H1 (cell line): ENCODE measurements around the gene CEACAM20. TPM values are rescaled to one million over a fixed set of nuclear protein-coding genes. Genes with fewer than 3 reads are reported as not detected.

Source experiments
- CTCF ChIA-PET: fragments of 300-600 bp; sonication (Branson Sonifier 250); formaldehyde crosslinking; loops from one replicate; lab custom pipeline; 2021; ENCODE audit not compliant: partially characterized antibody; lab: Charles Lee
- POLR2A ChIA-PET: fragments of 300-600 bp; sonication (Branson Sonifier 250); formaldehyde crosslinking; loops from one replicate; lab custom pipeline; 2021; ENCODE audit warnings: inconsistent platforms; ENCODE audit not compliant: partially characterized antibody; lab: Charles Lee
- DNase-seq, 2 experiments: peaks; one replicate each; pipeline versions ENCODE4 v3.0.0 to v3.0.0-alpha.2; 2010 to 2022; ENCODE audit warnings: low spot score in 2 of 2, low read depth in 1 of 2, mixed read lengths in 1 of 2
- FAIRE-seq: peaks from 2 replicates; lab custom pipeline; 2011; peaks lifted over from hg19 to GRCh38; lab: Jason Lieb, UNC
- H2AFZ ChIP-seq: 2 replicates; pipeline ENCODE4 v1.8.1; 2012; ENCODE audit warnings: low read length, inconsistent platforms
- H2AK5ac ChIP-seq: 2 replicates; pipeline ENCODE4 v1.6.1; 2013; ENCODE audit warnings: low read depth, low read length
- H2BK120ac ChIP-seq: replicated peaks from 2 replicates; pipeline ENCODE3; 2013; ENCODE audit warnings: low read depth, low read length, inconsistent platforms
- H2BK12ac ChIP-seq: 2 replicates; pipeline ENCODE4 v1.6.1; 2013; ENCODE audit warnings: low read depth, low read length
- H2BK15ac ChIP-seq: 2 replicates; pipeline ENCODE4 v1.6.1; 2013; ENCODE audit warnings: low read length
- H2BK20ac ChIP-seq: 2 replicates; pipeline ENCODE4 v1.6.1; 2013; ENCODE audit warnings: low read length
- H2BK5ac ChIP-seq: 2 replicates; pipeline ENCODE4 v1.6.1; 2013; ENCODE audit warnings: low read depth, low read length
- H3K14ac ChIP-seq: 2 replicates; pipeline ENCODE4 v1.6.1; 2013; ENCODE audit warnings: inconsistent platforms; ENCODE audit not compliant: insufficient read length
- H3K18ac ChIP-seq: 2 replicates; pipeline ENCODE4 v1.6.1; 2013; ENCODE audit warnings: low read length; ENCODE audit errors: extremely low read depth
- H3K23ac ChIP-seq: 2 replicates; pipeline ENCODE4 v1.6.1; 2013; ENCODE audit warnings: inconsistent platforms; ENCODE audit not compliant: insufficient read length
- H3K23me2 ChIP-seq: 2 replicates; pipeline ENCODE4 v1.6.1; 2013; ENCODE audit warnings: low read depth, low read length
- H3K27ac ChIP-seq: 2 replicates; pipeline ENCODE4 v1.6.1; 2011; ENCODE audit warnings: low read depth, low read length, inconsistent platforms
- H3K27me3 ChIP-seq, 4 experiments: replicated peaks in 1 of 4; 1 replicate in 1 of 4; 2 replicates in 3 of 4; pipeline versions ENCODE4 v1.6.1 to v1.8.1; 2011 to 2013; ENCODE audit warnings: low read length in 3 of 4, mild to moderate bottlenecking in 3 of 4, inconsistent platforms in 2 of 4, mixed read lengths in 2 of 4, moderate library complexity in 1 of 4; ENCODE audit not compliant: control insufficient read depth in 3 of 4, insufficient read depth in 3 of 4; ENCODE audit errors: extremely low read depth in 1 of 4
- H3K36me3 ChIP-seq, 4 experiments: 2 replicates each; pipeline versions ENCODE4 v1.6.1 to v1.8.1; 2011 to 2013; ENCODE audit warnings: mild to moderate bottlenecking in 4 of 4, low read length in 3 of 4, moderate library complexity in 2 of 4, control low read depth in 1 of 4, inconsistent platforms in 1 of 4; ENCODE audit not compliant: insufficient read depth in 4 of 4, control insufficient read depth in 2 of 4
- H3K4ac ChIP-seq: replicated peaks from 2 replicates; pipeline ENCODE3; 2013; ENCODE audit warnings: low read length, low read depth, mixed read lengths, inconsistent platforms; ENCODE audit not compliant: insufficient read length
- H3K4me1 ChIP-seq, 4 experiments: replicated peaks in 1 of 4; 1 replicate in 1 of 4; 2 replicates in 3 of 4; pipeline versions ENCODE4 v1.6.1 to v1.8.1; 2011 to 2013; ENCODE audit warnings: low read length in 3 of 4, inconsistent platforms in 2 of 4, mixed read lengths in 1 of 4; ENCODE audit not compliant: insufficient read depth in 4 of 4, control insufficient read depth in 3 of 4
- H3K4me2 ChIP-seq, 2 experiments: 2 replicates each; pipeline versions ENCODE4 v1.6.1 to v1.8.1; 2011 to 2013; ENCODE audit warnings: low read depth in 2 of 2, low read length in 2 of 2, control low read depth in 1 of 2, inconsistent platforms in 1 of 2, mild to moderate bottlenecking in 1 of 2; ENCODE audit not compliant: insufficient read depth in 1 of 2
- H3K4me3 ChIP-seq, 4 experiments: fragments of 200-600, 300-600 bp in 1 of 4; sonication (generic), shearing (Covaris generic), sonication (Bioruptor Twin) in 1 of 4; 2 replicates each; pipeline versions ENCODE4 v1.5.1 to v1.8.1; 2011 to 2016; ENCODE audit warnings: low read length in 4 of 4, low read depth in 3 of 4, control low read depth in 2 of 4, inconsistent platforms in 2 of 4, mild to moderate bottlenecking in 2 of 4, mixed read lengths in 1 of 4, moderate library complexity in 1 of 4; ENCODE audit not compliant: insufficient read depth in 2 of 4; ENCODE audit errors: extremely low read depth in 1 of 4
- H3K56ac ChIP-seq: replicated peaks from 2 replicates; pipeline ENCODE3; 2013; ENCODE audit warnings: low read depth, mild to moderate bottlenecking, mixed read lengths, low read length, inconsistent platforms; ENCODE audit not compliant: insufficient read length
- H3K79me1 ChIP-seq: 2 replicates; pipeline ENCODE4 v1.6.1; 2013; ENCODE audit warnings: low read depth, low read length, control low read depth
- H3K79me2 ChIP-seq, 2 experiments: 2 replicates each; pipeline versions ENCODE4 v1.6.1 to v1.8.1; 2012 to 2013; ENCODE audit warnings: low read length in 2 of 2, mild to moderate bottlenecking in 2 of 2, inconsistent platforms in 1 of 2; ENCODE audit not compliant: insufficient read depth in 2 of 2, control insufficient read depth in 1 of 2
- H3K9ac ChIP-seq, 4 experiments: replicated peaks in 1 of 4; 1 replicate in 1 of 4; 2 replicates in 3 of 4; pipeline versions ENCODE4 v1.6.1 to v1.8.1; 2011 to 2013; ENCODE audit warnings: low read depth in 3 of 4, low read length in 3 of 4, control low read depth in 2 of 4, mild to moderate bottlenecking in 2 of 4, moderate library complexity in 2 of 4, inconsistent platforms in 1 of 4; ENCODE audit errors: extremely low read depth in 1 of 4
- H3K9me3 ChIP-seq, 2 experiments: 2 replicates each; pipeline versions ENCODE4 v1.6.1 to v1.8.1; 2012 to 2013; ENCODE audit warnings: mild to moderate bottlenecking in 2 of 2, moderate library complexity in 2 of 2, control low read depth in 1 of 2, inconsistent platforms in 1 of 2, low read depth in 1 of 2, low read length in 1 of 2, mixed read lengths in 1 of 2; ENCODE audit not compliant: insufficient read depth in 2 of 2
- H4K20me1 ChIP-seq, 2 experiments: replicated peaks in 1 of 2; 2 replicates each; pipeline versions ENCODE3 to v1.8.1; 2011 to 2013; ENCODE audit warnings: inconsistent platforms in 2 of 2, low read length in 2 of 2, mild to moderate bottlenecking in 1 of 2; ENCODE audit not compliant: insufficient read depth in 2 of 2, control insufficient read depth in 1 of 2
- H4K5ac ChIP-seq: 2 replicates; pipeline ENCODE4 v1.6.1; 2013; ENCODE audit warnings: low read length, low read depth, mixed read lengths, inconsistent platforms; ENCODE audit not compliant: insufficient read length
- H4K8ac ChIP-seq: 2 replicates; pipeline ENCODE4 v1.8.0; 2013; ENCODE audit warnings: mild to moderate bottlenecking, moderate library complexity, low read length, inconsistent platforms; ENCODE audit not compliant: insufficient read depth; ENCODE audit errors: extremely low read depth
- H4K91ac ChIP-seq: replicated peaks from 2 replicates; pipeline ENCODE3; 2013; ENCODE audit warnings: low read length, mixed read lengths, inconsistent platforms; ENCODE audit not compliant: insufficient read length
- BACH1 ChIP-seq: IDR thresholded peaks from 2 replicates; pipeline ENCODE4 v1.6.1; 2012; ENCODE audit warnings: low read length, improper control_type of control experiment
- BCL11A ChIP-seq, 2 experiments: IDR thresholded peaks; one replicate each; pipeline ENCODE4 v1.6.1; 2011; ENCODE audit warnings: low read depth in 2 of 2, low read length in 2 of 2, mild to moderate bottlenecking in 2 of 2
- CTBP2 ChIP-seq: IDR thresholded peaks from 2 replicates; pipeline ENCODE4 v1.7.0; 2011; ENCODE audit warnings: borderline replicate concordance, mild to moderate bottlenecking, moderate library complexity, mixed read lengths, low read length; ENCODE audit not compliant: insufficient read depth, insufficient read length
- HDAC2 ChIP-seq, 2 experiments: fragments of 300-600 bp in 1 of 2; sonication (generic) in 1 of 2; IDR thresholded peaks; 2 replicates each; pipeline ENCODE4 v1.6.1; 2011 to 2012; ENCODE audit warnings: low read depth in 2 of 2, low read length in 2 of 2, mild to moderate bottlenecking in 2 of 2, moderate library complexity in 2 of 2, borderline replicate concordance in 1 of 2, inconsistent platforms in 1 of 2
- JUN ChIP-seq: IDR thresholded peaks from 2 replicates; pipeline ENCODE4 v1.6.1; 2011; ENCODE audit warnings: low read depth, mild to moderate bottlenecking, improper control_type of control experiment, low read length
- KDM5A ChIP-seq: fragments of 200-600 bp; IDR thresholded peaks from 2 replicates; pipeline ENCODE4 v1.7.1; 2012; ENCODE audit warnings: mild to moderate bottlenecking, low read length, inconsistent platforms, mixed read lengths
- POLR2AphosphoS5 ChIP-seq: IDR thresholded peaks from 2 replicates; pipeline ENCODE4 v1.6.1; 2011; ENCODE audit warnings: low read depth, low read length
- SAP30 ChIP-seq: fragments of 300-600 bp; sonication (generic); IDR thresholded peaks from 2 replicates; pipeline ENCODE4 v1.7.1; 2012; ENCODE audit warnings: low read length, moderate library complexity, mild to moderate bottlenecking, inconsistent platforms; ENCODE audit not compliant: insufficient read depth, insufficient replicate concordance
- SIX5 ChIP-seq: IDR thresholded peaks from 2 replicates; pipeline ENCODE4 v1.6.1; 2011; ENCODE audit warnings: mild to moderate bottlenecking, low read depth, low read length
- WGBS, 2 experiments: shearing (Covaris generic) in 1 of 2; methylation state at CpG; one replicate each; pipeline versions ENCODE4 v1.1.6 to v1.1.7; 2013 to 2015; ENCODE audit warnings: low lambda C conversion rate in 2 of 2, mixed read lengths in 2 of 2, inconsistent platforms in 1 of 2, low coverage in 1 of 2, missing lambda C conversion rate in 1 of 2; ENCODE audit not compliant: insufficient replicate concordance in 2 of 2, insufficient coverage in 1 of 2, insufficient read length in 1 of 2; ENCODE audit errors: extremely low coverage in 1 of 2, missing lambda C conversion rate in 1 of 2; 5-methylcytosine and 5-hydroxymethylcytosine counted together
- polyA plus RNA-seq, 7 experiments: library from polyadenylated mRNA; depleted of rRNA in 3 of 7; stranded (reverse) in 5 of 7; unstranded in 2 of 7; fragments of >200 nt in 5 of 7; fragments of 200-250 nt in 2 of 7; gene quantifications; 1 replicate in 5 of 7; 2 replicates in 1 of 7; 4 replicates in 1 of 7; pipeline versions ENCODE4 v1.2.1 to v1.2.3, GENCODE V29; 2011 to 2013; ENCODE audit warnings: missing spikeins in 2 of 7, mixed read lengths in 2 of 7
- total RNA-seq: library from RNA; stranded (reverse); fragmentation: NEBNext Ultra II Directional; extraction: Animal tissue kit (Norgen Biotek cat#: 25700); gene quantifications from 2 replicates; pipeline ENCODE4 v1.2.1, GENCODE V29; 2021

Gene CEACAM20
- total and polyA plus RNA-seq, 2 of the 8 experiments (the other 6 are each of a cell fraction or from before 2014, with no cell fraction given), result not detected

- H3K14ac ChIP-seq, result no peak overlapping the region
- H3K79me2 ChIP-seq, result no peaks in the 10 kb centered on the region
- no peak overlapping the region for H2BK12ac ChIP-seq
- no peak overlapping the region for H3K9ac ChIP-seq
- no peaks in the 10 kb centered on the region for H3K79me1 ChIP-seq
- H3K4ac ChIP-seq, result no peak overlapping the region
- no peak overlapping the region for H2AFZ ChIP-seq
- no peaks in the 10 kb centered on the region for H3K9me3 ChIP-seq
- no peak overlapping the region for H2BK15ac ChIP-seq
- no peak overlapping the region for H4K8ac ChIP-seq
- H3K27me3 ChIP-seq, result no peaks in the 10 kb centered on the region
- H3K27ac ChIP-seq, result no peak overlapping the region
- H2BK5ac ChIP-seq, result no peak overlapping the region
- H3K4me1 ChIP-seq, result no peaks in the 10 kb centered on the region
- H4K91ac ChIP-seq, result no peak overlapping the region
- no peak overlapping the region for H2BK120ac ChIP-seq
- FAIRE-seq (no peak), DNase-seq (no peak)
- H4K5ac ChIP-seq, result no peak overlapping the region
- CTCF ChIA-PET, result interaction anchor here (1.3 to 3.3 kb wide), 6 partner anchors 12 to 250 kb away, joined by 3 to 126 read pairs (median 9); no protein-coding TSS in a partner anchor
- H3K56ac ChIP-seq, result no peak overlapping the region
- POLR2A ChIA-PET, result no interaction called here
- H3K23ac ChIP-seq, result no peak overlapping the region
- H2AK5ac ChIP-seq, result no peak overlapping the region
- no peak overlapping the region for H3K18ac ChIP-seq
- H3K4me2 ChIP-seq, result no peak overlapping the region
- no peaks in the 10 kb centered on the region for H3K36me3 ChIP-seq
- WGBS, 2 experiments, result 91% methylated on average over 4 of the region's 4 CpGs; no CpG with 5 or more reads in 1 of the 2 experiments
- H3K4me3 ChIP-seq, result no peak overlapping the region
- H3K23me2 ChIP-seq, result no peaks in the 10 kb centered on the region
- H2BK20ac ChIP-seq, result no peak overlapping the region
- no peaks in the 10 kb centered on the region for H4K20me1 ChIP-seq
- no peak for TF ChIP-seq JUN
- TF ChIP-seq POLR2AphosphoS5, result no peak
- TF ChIP-seq BACH1, result no peak
- TF ChIP-seq KDM5A, result no peak
- no peak for TF ChIP-seq BCL11A (IDR thresholded peaks at IDR 0.05; ENCODE audit: low read depth in 2 of 2, low read length in 2 of 2)
- TF ChIP-seq HDAC2 (IDR thresholded peaks at IDR 0.05; ENCODE audit: borderline replicate concordance in 1 of 2, low read depth in 2 of 2, low read length in 2 of 2), result no peak
- no peak for TF ChIP-seq SIX5
- no peak for TF ChIP-seq CTBP2
- TF ChIP-seq SAP30, result no peak
Measured at GRCh38 chr19:44572581-44572900, 43.1 kb upstream of the CEACAM20 start.
